ENCODE results near the gene REELD1. TPM values are rescaled to one million over a fixed set of nuclear protein-coding genes. Genes with fewer than 3 reads are reported as not detected.

REELD1 gene
- total and polyA plus RNA-seq, 10 of the 15 experiments (the other 5 are each of a cell fraction or from before 2014, with no cell fraction given): 0.11 to 3.9 (median 0.62) TPM

GRCh38 chr4:146186596-146186995 lies 27.7 kb upstream of the REELD1 start:
- SMC1A ChIA-PET (ENCODE audit: uncharacterized antibody, unreplicated experiment): interaction anchor here (1.1 kb wide), 1 partner anchor 91 kb away, joined by 5 read pairs; no protein-coding TSS in a partner anchor
- in situ Hi-C loops (cut with MboI): no loop called here
- Histone ChIP-seq H4K20me1 (ENCODE audit: control insufficient read depth, insufficient read depth) (no peaks in the 10 kb centered on the region), H3K36me3 (ENCODE audit: control insufficient read depth in 2 of 2, insufficient read depth in 2 of 2, low read length in 1 of 2) (peaks cover 3 to 22% of the 10 kb centered on the region in 2 experiments), H3K27ac (ENCODE audit: control insufficient read depth, insufficient read depth) (no peak overlapping the region), H3K4me3 (no peak overlapping the region), H3K4me1 (ENCODE audit: control insufficient read depth, insufficient read depth, low read length) (no peaks in the 10 kb centered on the region), H3K4me2 (ENCODE audit: control insufficient read depth, insufficient read depth) (no peak overlapping the region), H3K79me2 (ENCODE audit: control insufficient read depth, insufficient read depth, low read length) (peaks cover 17% of the 10 kb centered on the region), H3K9me3 (replicated peaks; ENCODE audit: control insufficient read depth, insufficient read depth, low read length) (no peaks in the 10 kb centered on the region), H3K9ac (ENCODE audit: control insufficient read depth, insufficient read depth, low read length) (no peak overlapping the region), H2AFZ (ENCODE audit: control insufficient read depth, low read depth, low read length) (no peak overlapping the region), H3K27me3 (replicated peaks in 1 of 2; ENCODE audit: control insufficient read depth in 2 of 2, insufficient read depth in 2 of 2, low read length in 1 of 2) (no peaks in the 10 kb centered on the region)
- CTCF ChIA-PET: interaction anchor here (1.2 to 1.6 kb wide), 2 partner anchors 91 to 155 kb away, joined by 3 to 5 read pairs; no protein-coding TSS in a partner anchor
- no peak for DNase-seq (ENCODE audit: low read depth, low spot score)
- ATAC-seq: no peak
- RAD21 ChIA-PET (ENCODE audit: unreplicated experiment): interaction anchor here (0.8 kb wide), 1 partner anchor 63 kb away, joined by 4 read pairs; no protein-coding TSS in a partner anchor
- no peak for FAIRE-seq
- WGBS (ENCODE audit: insufficient coverage, insufficient replicate concordance, low lambda C conversion rate, missing lambda C conversion rate): 68% methylated on average over 3 of the region's 3 CpGs
- TF ChIP-seq EED (IDR thresholded peaks at IDR 0.05; ENCODE audit: low read depth) (no peak), SPI1 (IDR thresholded peaks at IDR 0.05; ENCODE audit: borderline replicate concordance, insufficient read depth, low read depth, low read length) (no peak), NR2C2 (IDR thresholded peaks at IDR 0.05; ENCODE audit: borderline replicate concordance, control insufficient read depth, insufficient read length, low read depth) (no peak), IKZF2 (IDR thresholded peaks at IDR 0.05) (no peak), SRF (IDR thresholded peaks at IDR 0.05; ENCODE audit: low read depth in 2 of 2, low read length in 2 of 2) (no peak), GATAD2B (conservative IDR thresholded peaks at IDR 0.05; ENCODE audit: low read depth) (no peak), POU2F2 (IDR thresholded peaks at IDR 0.05; ENCODE audit: borderline replicate concordance, low read depth, low read length) (no peak), EZH2 (IDR thresholded peaks at IDR 0.05; ENCODE audit: borderline replicate concordance, control insufficient read depth, low read depth, low read length) (no peak), RELA (IDR thresholded peaks at IDR 0.05; ENCODE audit: borderline replicate concordance, partially characterized antibody) (no peak)
- TF ChIP-seq, protein P1, sequence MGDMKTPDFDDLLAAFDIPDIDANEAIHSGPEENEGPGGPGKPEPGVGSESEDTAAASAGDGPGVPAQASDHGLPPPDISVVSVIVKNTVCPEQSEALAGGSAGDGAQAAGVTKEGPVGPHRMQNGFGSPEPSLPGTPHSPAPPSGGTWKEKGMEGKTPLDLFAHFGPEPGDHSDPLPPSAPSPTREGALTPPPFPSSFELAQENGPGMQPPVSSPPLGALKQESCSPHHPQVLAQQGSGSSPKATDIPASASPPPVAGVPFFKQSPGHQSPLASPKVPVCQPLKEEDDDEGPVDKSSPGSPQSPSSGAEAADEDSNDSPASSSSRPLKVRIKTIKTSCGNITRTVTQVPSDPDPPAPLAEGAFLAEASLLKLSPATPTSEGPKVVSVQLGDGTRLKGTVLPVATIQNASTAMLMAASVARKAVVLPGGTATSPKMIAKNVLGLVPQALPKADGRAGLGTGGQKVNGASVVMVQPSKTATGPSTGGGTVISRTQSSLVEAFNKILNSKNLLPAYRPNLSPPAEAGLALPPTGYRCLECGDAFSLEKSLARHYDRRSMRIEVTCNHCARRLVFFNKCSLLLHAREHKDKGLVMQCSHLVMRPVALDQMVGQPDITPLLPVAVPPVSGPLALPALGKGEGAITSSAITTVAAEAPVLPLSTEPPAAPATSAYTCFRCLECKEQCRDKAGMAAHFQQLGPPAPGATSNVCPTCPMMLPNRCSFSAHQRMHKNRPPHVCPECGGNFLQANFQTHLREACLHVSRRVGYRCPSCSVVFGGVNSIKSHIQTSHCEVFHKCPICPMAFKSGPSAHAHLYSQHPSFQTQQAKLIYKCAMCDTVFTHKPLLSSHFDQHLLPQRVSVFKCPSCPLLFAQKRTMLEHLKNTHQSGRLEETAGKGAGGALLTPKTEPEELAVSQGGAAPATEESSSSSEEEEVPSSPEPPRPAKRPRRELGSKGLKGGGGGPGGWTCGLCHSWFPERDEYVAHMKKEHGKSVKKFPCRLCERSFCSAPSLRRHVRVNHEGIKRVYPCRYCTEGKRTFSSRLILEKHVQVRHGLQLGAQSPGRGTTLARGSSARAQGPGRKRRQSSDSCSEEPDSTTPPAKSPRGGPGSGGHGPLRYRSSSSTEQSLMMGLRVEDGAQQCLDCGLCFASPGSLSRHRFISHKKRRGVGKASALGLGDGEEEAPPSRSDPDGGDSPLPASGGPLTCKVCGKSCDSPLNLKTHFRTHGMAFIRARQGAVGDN (IDR thresholded peaks at IDR 0.05): no peak
- intact Hi-C loops (cut with micrococcal nuclease; ENCODE audit: unreplicated experiment): no loop called here
- POLR2A ChIA-PET: no interaction called here
- no TSS peak for BruUV-seq (replicated peaks)
